HG02642 (cell line): ENCODE results near the gene SLC15A2.
A peak's percentile ranks its signal among the peaks of the same experiment; 100 is the strongest.
"Not testable (repeated sequence)": the region's sequence is repeated elsewhere in the genome, so short reads cannot be mapped to it uniquely, and the experiment has no call there.

Experiments used
- ATAC-seq: cut with Tn5 transposase; IDR thresholded peaks from one replicate; pipeline ENCODE4 v1.9.1; 2021; ENCODE audit warnings: mild to moderate bottlenecking; ENCODE audit not compliant: unreplicated experiment, poor library complexity

The SLC15A2 gene

DNA sequence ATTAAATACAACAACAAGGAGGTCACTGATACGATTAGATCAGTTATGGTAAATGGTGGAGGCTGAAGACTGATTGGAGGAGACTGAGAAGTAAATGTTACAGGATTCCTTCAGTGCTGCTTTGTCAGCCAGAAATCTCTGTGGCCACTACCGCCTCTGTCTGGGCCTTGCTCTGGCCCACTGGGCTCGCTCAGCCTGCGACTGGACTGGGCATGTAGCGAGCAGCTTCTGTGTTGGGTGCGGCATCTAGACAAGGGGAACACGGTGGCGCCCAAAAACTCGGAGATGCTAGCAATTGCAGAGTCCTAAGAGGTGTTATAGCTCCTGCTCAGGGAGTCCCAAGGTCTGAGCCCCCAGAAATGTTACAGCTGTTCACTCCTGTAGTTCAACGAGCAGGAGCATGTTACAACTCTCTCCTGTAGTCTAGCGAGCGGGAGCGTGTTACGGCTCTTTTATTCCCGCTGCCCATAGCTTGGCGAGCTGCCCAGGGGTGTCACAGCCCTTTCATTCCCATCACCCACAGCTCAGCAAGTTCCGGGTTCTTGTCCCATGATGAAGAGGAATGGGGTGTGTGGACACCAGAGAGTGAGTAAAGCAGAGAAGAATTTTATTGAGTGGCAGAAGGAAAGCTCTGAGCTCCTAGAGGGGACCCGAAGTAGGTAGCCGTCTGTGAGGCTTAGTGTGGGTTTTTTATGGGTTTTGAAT lies 24.7 kb downstream of the SLC15A2 start:
- no peak for ATAC-seq

DNA sequence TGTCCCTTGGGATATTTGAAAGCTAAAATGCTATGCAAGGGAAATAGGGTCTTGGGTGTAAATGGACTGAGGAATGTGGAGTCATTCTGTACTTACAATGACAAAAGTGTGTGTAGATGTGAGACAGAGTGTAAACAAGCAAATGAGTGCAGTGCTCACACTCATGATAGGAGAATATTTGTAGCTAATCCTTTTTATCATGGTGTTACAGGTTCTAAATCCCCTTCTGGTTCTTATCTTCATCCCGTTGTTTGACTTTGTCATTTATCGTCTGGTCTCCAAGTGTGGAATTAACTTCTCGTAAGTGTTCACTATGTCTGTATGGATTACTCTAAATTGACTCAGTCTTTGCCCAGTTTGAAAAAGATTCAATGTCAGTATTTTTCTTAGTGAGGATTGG lies 30.5 kb downstream of the SLC15A2 start:
- ATAC-seq, result no peak

GRCh38 chr3:121926380-121926779 lies 32.2 kb downstream of the SLC15A2 start:
- no peak for ATAC-seq

DNA sequence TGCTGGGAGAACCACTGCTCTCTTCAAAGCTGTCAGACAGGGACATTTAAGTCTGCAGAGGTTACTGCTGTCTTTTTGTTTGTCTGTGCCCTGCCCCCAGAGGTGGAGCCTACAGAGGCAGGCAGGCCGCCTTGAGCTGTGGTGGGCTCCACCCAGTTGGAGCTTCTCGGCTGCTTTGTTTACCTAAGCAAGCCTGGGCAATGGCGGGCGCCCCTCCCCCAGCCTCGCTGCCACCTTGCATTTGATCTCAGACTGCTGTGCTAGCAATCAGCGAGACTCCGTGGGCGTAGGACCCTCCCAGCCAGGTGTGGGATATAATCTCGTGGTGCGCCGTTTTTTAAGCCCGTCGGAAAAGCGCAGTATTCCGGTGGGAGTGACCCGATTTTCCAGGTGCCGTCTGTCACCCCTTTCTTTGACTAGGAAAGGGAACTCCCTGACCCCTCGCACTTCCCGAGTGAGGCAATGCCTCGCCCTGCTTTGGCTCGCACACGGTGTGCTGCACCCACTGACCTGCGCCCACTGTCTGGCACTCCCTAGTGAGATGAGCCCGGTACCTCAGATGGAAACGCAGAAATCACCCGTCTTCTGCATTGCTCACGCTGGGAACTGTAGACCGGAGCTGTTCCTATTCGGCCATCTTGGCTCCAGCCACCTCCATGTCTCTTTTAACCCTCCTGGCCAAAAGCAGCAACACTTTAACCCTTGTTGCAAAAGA lies 44.1 kb downstream of the SLC15A2 start:
- ATAC-seq, result not testable (repeated sequence)

GRCh38 chr3:121941592-121941991 lies 47.4 kb downstream of the SLC15A2 start:
- no peak for ATAC-seq

DNA sequence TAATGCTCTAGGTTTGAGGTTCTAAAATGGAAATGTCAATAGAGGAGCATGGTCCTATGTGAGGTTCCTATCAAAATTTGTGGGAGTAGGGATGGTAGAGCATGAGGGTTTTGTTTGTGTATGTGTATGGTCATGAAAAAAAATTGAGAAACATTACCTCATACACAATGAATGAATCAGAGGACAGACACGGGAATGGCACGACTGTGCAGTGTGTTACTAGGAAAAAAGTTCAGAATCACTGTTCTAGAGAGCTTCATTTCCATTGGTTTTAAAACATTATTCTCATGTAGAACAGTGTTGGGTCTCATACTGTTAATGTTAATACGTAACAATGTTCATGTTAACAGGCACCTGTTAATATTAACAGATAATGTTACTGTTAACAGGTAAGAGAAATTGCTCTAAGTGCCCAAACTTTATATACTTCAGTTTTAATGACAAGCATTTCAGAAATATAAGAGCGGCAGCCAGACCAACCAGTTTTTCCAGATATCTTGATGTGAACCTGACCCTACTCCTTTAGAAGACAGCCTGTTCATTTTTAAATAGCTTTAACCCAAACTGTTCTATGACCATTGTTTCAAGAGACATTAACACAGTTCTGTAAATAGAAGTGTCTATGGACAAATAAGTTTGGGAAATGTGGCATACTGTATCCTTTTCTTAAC lies 48.0 kb downstream of the SLC15A2 start:
- ATAC-seq, result no peak

DNA sequence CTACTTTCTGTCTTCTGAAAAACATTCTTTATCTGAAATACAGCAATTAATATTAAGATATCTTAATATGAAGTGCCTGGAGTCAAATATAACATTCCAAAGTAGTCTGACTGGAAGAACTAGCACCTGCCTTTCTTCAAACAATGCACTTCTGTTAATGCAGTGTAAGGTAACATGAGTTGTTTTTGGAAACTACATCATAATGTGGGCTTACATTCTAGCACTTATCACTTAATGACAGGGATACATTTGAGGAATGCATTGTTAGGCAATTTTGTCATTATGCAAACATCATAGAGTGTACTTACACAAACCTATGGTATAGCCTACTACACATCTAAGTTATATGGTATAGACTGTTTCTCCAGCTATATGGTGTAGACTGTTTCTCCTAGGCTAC lies 49.2 kb downstream of the SLC15A2 start:
- no peak for ATAC-seq

DNA sequence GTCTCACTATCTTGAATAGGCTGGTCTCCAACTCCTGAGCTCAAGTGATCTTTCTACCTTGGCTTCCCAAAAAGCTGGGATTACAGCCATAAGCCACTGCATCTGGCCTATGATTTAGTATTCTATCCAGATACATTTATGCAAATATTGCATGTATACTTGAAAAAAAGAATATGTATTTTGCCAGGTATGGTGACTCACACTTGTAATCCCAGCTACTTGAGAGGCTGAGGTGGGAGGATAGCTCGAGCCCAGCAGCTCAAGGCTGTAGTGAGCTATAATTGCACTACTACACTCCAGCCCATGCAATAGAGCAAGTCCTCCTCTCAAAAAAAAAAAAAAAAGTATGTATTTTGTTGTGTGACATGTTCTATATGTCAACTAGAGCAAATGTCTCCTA lies 54.4 kb downstream of the SLC15A2 start:
- no peak for ATAC-seq

GRCh38 chr3:121951291-121951919 lies 57.2 kb downstream of the SLC15A2 start:
- ATAC-seq, result no peak

- no peak for ATAC-seq
These were observed 62.2 kb downstream of the SLC15A2 start for GRCh38 chr3:121956363-121956762.

DNA sequence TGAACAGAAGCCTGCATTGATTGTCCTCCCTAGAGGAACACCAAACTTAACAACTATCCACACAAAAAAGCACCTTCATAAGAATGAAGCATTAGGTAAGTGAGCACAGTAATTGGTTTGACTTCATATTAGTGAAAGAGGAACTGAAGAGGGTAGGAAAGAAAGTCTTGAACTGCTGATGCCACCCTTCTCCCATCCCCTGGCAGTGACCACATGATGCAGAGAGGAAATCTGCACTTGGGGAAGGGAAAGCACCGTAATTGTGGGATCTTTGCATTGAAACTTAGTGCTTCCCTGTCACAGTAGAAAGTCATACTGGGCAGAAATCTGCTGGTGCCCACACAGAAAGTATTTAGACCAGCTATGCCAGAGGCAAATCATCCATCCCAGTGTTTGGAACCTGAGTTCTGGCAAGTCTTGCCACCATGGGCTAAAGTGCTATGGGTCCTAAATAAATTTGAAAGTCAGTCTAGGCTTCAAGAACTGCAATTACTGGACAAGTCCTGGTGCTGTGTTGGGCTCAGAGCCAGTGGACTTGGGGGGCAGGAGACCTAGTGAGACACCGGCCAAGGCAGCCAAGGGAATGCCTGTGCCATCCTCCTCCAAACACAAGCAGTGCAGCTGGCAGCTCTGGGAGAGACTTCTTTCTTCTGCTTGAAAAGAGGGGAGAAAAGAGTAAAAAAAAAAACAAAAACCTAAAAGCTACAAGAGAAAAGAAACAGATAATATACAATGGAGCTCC lies 63.6 kb downstream of the SLC15A2 start:
- ATAC-seq, result peak; percentile 67

GRCh38 chr3:121958801-121959200 lies 64.6 kb downstream of the SLC15A2 start:
- no peak for ATAC-seq

DNA sequence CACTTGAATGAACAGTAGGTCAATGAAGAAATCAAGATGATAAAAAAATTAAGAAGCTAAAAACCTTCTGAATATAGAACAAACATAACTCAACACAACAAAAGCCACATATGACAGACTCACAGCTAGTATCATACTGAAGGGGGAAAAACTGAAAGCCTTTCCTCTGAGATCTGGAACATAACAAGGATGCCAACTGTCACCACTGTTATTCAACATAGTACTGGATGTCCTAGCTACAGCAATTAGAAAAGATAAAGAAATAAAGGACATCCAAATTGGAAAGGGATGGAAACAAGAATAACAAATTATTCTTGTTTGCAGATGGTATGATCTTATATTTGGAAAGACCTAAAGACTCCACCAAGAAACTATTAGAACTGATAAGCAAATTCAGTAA lies 67.1 kb downstream of the SLC15A2 start:
- no peak for ATAC-seq

DNA sequence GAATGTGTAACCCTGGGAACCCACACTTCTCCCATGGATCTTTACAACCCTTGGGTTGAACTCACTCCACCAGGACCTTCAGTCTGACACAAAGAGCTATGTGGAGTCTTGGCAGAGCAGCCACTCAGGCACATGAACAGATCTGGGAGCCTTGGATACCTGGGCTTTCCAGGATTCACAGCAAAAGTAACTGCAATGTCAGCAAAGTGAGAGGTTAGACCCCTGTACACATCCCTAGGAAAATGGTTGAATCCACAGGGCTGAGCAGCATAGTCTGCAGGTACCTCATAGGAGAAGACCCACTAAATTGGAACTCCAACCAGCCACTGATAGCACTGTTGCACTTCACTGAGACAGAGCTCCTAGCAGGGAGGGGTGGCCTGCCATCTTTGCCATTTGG lies 68.2 kb downstream of the SLC15A2 start:
- no peak for ATAC-seq

DNA sequence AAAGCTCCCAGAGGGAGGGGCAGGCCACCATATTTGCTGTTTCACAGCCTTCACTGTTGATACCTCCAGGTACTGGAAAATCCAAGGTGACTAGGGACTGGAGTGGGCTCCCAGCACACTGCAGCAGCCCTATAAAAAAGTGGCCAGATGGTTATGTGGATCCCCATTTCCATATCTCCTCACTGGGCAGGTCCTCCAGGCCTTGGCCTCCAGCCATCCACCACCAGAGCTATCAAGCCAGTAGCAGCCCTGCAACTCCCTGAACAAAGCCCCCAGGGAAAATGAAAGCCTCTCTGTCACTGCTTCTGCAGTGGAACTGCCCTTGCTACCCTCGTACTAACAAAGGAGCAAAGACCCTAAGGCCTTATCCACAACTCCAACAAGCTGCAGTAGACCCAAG lies 69.4 kb downstream of the SLC15A2 start:
- no peak for ATAC-seq

GRCh38 chr3:121969631-121970030 lies 75.4 kb downstream of the SLC15A2 start:
- no peak for ATAC-seq

DNA sequence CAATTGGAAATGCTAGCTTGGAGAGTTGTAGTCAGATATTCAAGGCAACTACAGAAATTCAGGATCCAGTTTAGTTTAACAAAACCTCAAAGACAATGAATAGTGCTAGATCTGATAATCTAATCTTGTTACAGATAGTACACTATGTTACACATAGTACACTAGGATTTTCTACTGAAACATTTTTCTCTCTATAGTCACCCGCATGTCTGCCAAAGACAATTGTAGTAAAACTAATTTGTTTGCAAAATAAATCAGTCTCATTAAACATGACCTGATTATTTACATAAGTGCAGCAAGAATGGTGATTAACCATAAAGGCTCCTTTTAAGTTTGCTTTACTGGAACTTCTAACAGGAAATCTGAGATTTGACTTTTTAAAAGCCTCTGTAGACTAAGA lies 75.8 kb downstream of the SLC15A2 start:
- no peak for ATAC-seq

GRCh38 chr3:121974601-121975111 lies 80.5 kb downstream of the SLC15A2 start:
- no peak for ATAC-seq

- ATAC-seq, result no peak
These were observed 81.6 kb downstream of the SLC15A2 start for GRCh38 chr3:121975702-121976302.

- ATAC-seq, result no peak
These were observed 82.5 kb downstream of the SLC15A2 start for GRCh38 chr3:121976727-121977126.
